Heart left ventricle (tissue), 13 donors: Measurements from ENCODE around the gene MRPS33.

ENCODE experiments used
- CTCF ChIP-seq, 12 donors: fragments of 200-600 bp; sonication (generic) in 4 of 12; IDR thresholded peaks; one replicate each; pipeline versions ENCODE4 v1.5.0 to v1.8.0; 2018 to 2022; ENCODE audit warnings: antibody characterized with exemption in 12 of 12, mild to moderate bottlenecking in 5 of 12
- POLR2A ChIP-seq, 2 donors: fragments of 450-650 bp; IDR thresholded peaks; one replicate each; pipeline ENCODE4 v1.6.1; 2017; ENCODE audit warnings: antibody characterized with exemption in 2 of 2, mild to moderate bottlenecking in 2 of 2, moderate library complexity in 2 of 2
- donor health status: ischemic (EF 13 %, LVEDD 7.1; RV severe dilation, severe dysfunction).
- donor health status: DM: no; HTN: yes; CAD: no.
- donor health status: DM: no; HTN: no; CAD: no.
- donor health status: ischemic (EF 25% LVEDD 6.9; RV normal size, moderate dysfunction).
- donor health status: ischemic (EF 25% LVEDD 5.7; RV mildly dilated, moderate dysfunction).
- donor health status: ischemic (EF 35%, LVEDD 5.7; RV mildly dilated, moderate dysfunction).
- donor health status: nonischemic (EF 11% LVEDD 7.7; RV severe dilation, severe dysfunction).
- donor health status: DM: yes; HTN: yes; CAD: no.
- donor health status: PGD.
- donor health status: ischemic (EF 29% LVEDD 5.4; RV normal size, mild dysfunction).
- donor health status: nonischemic (EF 23%, LVEDD 6.1; RV moderate dilation, normal function).

GRCh38 chr7:141014524-141015395 is at the start of gene MRPS33:
- TF ChIP-seq POLR2A (IDR thresholded peaks at IDR 0.05): peak in 1 of 2 donors; percentile 64
- TF ChIP-seq CTCF (IDR thresholded peaks at IDR 0.05): peak in 10 of 12 donors; percentile 13 to 80 (median 52)
